Loucy (cell line): Measurements from ENCODE around the gene PHRF1.

Experiments used
- EZH2phosphoT487 ChIP-seq: fragments of 200-600 bp; IDR thresholded peaks from 2 replicates; pipeline ENCODE4 v1.6.1; 2018; ENCODE audit warnings: antibody characterized with exemption, mild to moderate bottlenecking, moderate library complexity, borderline replicate concordance
- TF ChIP-seq, protein P1 (sequence below): fragments of 200-600 bp; sonication (generic); conservative IDR thresholded peaks from 2 replicates; pipeline ENCODE4 v1.5.1; 2014; ENCODE audit warnings: mild to moderate bottlenecking, antibody characterized with exemption, low read length

DNA sequence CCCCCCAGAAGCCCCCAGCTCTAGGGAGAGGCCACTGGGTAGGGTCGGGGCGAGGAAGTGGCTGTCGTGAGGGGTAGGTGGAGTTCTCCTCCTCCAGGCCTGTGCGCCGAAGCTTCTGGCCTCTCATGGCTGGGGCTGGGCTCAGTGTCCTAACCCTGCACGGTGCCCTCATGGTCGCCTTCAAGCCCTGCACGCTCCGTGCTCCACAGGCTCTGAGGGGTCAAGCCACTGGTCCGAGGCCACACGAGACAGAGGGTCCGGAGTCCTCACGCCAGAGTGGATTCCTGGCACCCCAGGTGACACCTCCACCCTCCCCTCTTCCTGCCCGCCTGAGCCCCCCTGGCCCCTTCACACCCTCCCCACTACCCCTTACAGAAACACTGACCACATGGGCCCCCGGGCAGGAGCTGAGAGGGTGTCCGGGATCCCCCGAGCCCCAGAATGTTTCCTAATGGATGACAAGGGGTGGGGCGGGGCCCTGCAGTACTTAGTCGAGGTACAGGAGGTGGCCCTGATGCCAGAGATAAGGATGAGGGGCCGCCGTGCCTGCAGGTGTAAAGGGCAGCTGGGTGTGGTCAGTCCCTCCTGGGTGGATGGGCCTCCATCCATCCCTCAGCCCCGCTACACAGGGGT lies 49.5 kb downstream of the PHRF1 start:
- TF ChIP-seq, protein P1, sequence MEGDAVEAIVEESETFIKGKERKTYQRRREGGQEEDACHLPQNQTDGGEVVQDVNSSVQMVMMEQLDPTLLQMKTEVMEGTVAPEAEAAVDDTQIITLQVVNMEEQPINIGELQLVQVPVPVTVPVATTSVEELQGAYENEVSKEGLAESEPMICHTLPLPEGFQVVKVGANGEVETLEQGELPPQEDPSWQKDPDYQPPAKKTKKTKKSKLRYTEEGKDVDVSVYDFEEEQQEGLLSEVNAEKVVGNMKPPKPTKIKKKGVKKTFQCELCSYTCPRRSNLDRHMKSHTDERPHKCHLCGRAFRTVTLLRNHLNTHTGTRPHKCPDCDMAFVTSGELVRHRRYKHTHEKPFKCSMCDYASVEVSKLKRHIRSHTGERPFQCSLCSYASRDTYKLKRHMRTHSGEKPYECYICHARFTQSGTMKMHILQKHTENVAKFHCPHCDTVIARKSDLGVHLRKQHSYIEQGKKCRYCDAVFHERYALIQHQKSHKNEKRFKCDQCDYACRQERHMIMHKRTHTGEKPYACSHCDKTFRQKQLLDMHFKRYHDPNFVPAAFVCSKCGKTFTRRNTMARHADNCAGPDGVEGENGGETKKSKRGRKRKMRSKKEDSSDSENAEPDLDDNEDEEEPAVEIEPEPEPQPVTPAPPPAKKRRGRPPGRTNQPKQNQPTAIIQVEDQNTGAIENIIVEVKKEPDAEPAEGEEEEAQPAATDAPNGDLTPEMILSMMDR = no peak
- no peak for TF ChIP-seq EZH2phosphoT487
